ENCODE data around the gene KCNJ1.

DNA sequence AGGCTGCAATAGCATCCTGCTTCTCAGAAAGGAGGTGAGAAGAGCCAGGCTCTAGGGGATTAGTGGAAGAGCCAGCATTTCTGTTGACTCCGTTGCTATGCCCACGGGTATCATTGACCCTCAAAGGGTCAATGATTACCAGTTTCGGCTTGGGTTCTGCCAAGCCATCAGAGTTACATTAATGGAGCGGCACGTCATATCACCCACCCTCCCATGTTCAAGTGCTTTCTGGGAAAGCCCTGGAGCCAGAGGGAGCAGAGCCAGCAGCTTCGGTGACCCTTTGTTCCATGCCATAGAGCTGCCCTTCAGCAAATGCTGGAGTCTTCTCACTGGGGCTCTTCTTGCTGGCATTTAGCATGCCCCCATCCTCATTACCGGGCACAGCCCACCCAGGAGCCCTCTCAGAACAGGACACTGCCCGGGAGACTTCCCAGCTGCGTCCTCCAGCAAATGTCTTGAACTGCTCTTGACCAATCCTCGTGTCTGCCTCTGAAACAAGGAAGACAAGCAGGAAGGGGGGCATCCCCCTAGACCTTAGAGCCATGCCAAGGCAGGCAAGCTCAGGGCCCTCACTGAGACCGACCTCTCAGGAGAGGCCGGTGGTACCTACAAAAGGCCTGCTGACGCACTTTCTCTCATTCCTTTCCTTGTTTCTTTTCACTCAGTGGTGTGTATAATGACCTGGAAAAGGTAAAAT is 14.6 kb downstream of the KCNJ1 start:
- TF ChIP-seq EZH2phosphoT487 (IDR thresholded peaks at IDR 0.05; ENCODE audit: low read depth): no peak
- TF ChIP-seq, protein P1, sequence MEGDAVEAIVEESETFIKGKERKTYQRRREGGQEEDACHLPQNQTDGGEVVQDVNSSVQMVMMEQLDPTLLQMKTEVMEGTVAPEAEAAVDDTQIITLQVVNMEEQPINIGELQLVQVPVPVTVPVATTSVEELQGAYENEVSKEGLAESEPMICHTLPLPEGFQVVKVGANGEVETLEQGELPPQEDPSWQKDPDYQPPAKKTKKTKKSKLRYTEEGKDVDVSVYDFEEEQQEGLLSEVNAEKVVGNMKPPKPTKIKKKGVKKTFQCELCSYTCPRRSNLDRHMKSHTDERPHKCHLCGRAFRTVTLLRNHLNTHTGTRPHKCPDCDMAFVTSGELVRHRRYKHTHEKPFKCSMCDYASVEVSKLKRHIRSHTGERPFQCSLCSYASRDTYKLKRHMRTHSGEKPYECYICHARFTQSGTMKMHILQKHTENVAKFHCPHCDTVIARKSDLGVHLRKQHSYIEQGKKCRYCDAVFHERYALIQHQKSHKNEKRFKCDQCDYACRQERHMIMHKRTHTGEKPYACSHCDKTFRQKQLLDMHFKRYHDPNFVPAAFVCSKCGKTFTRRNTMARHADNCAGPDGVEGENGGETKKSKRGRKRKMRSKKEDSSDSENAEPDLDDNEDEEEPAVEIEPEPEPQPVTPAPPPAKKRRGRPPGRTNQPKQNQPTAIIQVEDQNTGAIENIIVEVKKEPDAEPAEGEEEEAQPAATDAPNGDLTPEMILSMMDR (IDR thresholded peaks at IDR 0.05; ENCODE audit: low read depth, low read length): no peak
